PC-9 (cell line): Measurements from ENCODE around the gene DEFB129. TPM values are rescaled to one million over a fixed set of nuclear protein-coding genes. Genes with fewer than 3 reads are reported as not detected.
"Not testable (repeated sequence)": the region's sequence is repeated elsewhere in the genome, so short reads cannot be mapped to it uniquely, and the experiment has no call there.

ENCODE experiments used
- BruUV-seq: library from RNA; stranded (reverse); fragments of 400-500 nt; replicated peaks from 2 replicates; lab custom pipeline; 2021; lab: Mats Ljungman, UMichigan
- CTCF ChIA-PET: fragments of 300-600 bp; sonication (Branson Sonifier 250); formaldehyde crosslinking; loops from one replicate; lab custom pipeline; 2022; ENCODE audit warnings: antibody characterized with exemption; lab: Charles Lee
- POLR2A ChIA-PET: fragments of 300-600 bp; sonication (Branson Sonifier 250); formaldehyde crosslinking; loops from one replicate; lab custom pipeline; 2022; ENCODE audit warnings: antibody characterized with exemption; ENCODE audit not compliant: unreplicated experiment; lab: Charles Lee
- DNase-seq, 2 experiments: peaks; one replicate each; pipeline versions ENCODE4 v3.0.0 to v3.0.0-alpha.2; 2015 to 2022; ENCODE audit warnings: mixed read lengths in 1 of 2
- H2AFZ ChIP-seq: fragments of 200-600 bp; sonication (generic); 2 replicates; pipeline ENCODE4 v1.8.1; 2017; ENCODE audit warnings: antibody characterized with exemption
- H3F3A ChIP-seq: fragments of 200-600 bp; sonication (generic); 2 replicates; pipeline ENCODE4 v1.8.1; 2017; ENCODE audit warnings: antibody characterized with exemption, mild to moderate bottlenecking, low read depth; ENCODE audit not compliant: insufficient read depth
- H3K27ac ChIP-seq: fragments of 200-600 bp; sonication (generic); 2 replicates; pipeline ENCODE4 v1.6.1; 2016; ENCODE audit warnings: mixed run types
- H3K27me3 ChIP-seq: fragments of 200-600 bp; sonication (generic); 2 replicates; pipeline ENCODE4 v1.6.1; 2016; ENCODE audit warnings: low read depth, mixed run types; ENCODE audit not compliant: insufficient read depth
- H3K36me3 ChIP-seq: fragments of 200-600 bp; sonication (generic); 2 replicates; pipeline ENCODE4 v1.6.1; 2016; ENCODE audit warnings: low read depth, mixed run types
- H3K4me1 ChIP-seq: fragments of 200-600 bp; sonication (generic); replicated peaks from 2 replicates; pipeline ENCODE4 v1.6.1; 2016; ENCODE audit warnings: mixed run types; ENCODE audit not compliant: insufficient read depth
- H3K4me2 ChIP-seq: fragments of 200-600 bp; sonication (generic); 2 replicates; pipeline ENCODE4 v1.6.1; 2017; ENCODE audit warnings: mixed run types
- H3K4me3 ChIP-seq: fragments of 200-600 bp; sonication (generic); 2 replicates; pipeline ENCODE4 v1.6.1; 2016; ENCODE audit warnings: mixed run types
- H3K79me2 ChIP-seq: fragments of 200-600 bp; sonication (generic); 2 replicates; pipeline ENCODE4 v1.6.1; 2017; ENCODE audit warnings: low read depth, mixed run types
- H3K9me2 ChIP-seq: fragments of 200-600 bp; sonication (generic); 2 replicates; pipeline ENCODE4 v1.8.1; 2017; ENCODE audit warnings: mild to moderate bottlenecking; ENCODE audit not compliant: insufficient read depth
- H3K9me3 ChIP-seq: fragments of 200-600 bp; sonication (generic); 2 replicates; pipeline ENCODE4 v1.8.1; 2016; ENCODE audit warnings: low read depth; ENCODE audit not compliant: insufficient read depth
- H4K20me1 ChIP-seq: fragments of 200-600 bp; sonication (generic); 2 replicates; pipeline ENCODE4 v1.8.1; 2017; ENCODE audit not compliant: insufficient read depth
- CTCF ChIP-seq: fragments of 200-600 bp; sonication (generic); conservative IDR thresholded peaks from 2 replicates; pipeline ENCODE4 v1.6.1; 2017; ENCODE audit warnings: mixed run types, antibody characterized with exemption, mild to moderate bottlenecking, moderate library complexity
- EZH2 ChIP-seq: fragments of 200-600 bp; sonication (generic); IDR thresholded peaks from 2 replicates; pipeline ENCODE4 v1.8.0; 2017; ENCODE audit warnings: antibody characterized with exemption, low read depth
- intact Hi-C: fragments of 100-400 bp; cut with micrococcal nuclease; formaldehyde crosslinking; loops from one replicate; pipeline ENCODE4 v1.10.0; 2022; ENCODE audit not compliant: unreplicated experiment
- total RNA-seq: library from RNA; stranded (reverse); gene quantifications from 2 replicates; pipeline ENCODE4 v1.2.3, GENCODE V29; 2021

DEFB129 gene
- total RNA-seq, 1 experiment from 2014 or later, result not detected

- intact Hi-C loops, result no loop called here
- BruUV-seq, result no TSS peak
- H2AFZ ChIP-seq, result no peak overlapping the region
- H3K27me3 ChIP-seq, result peaks cover 39% of the 10 kb centered on the region
- no peak for DNase-seq
- H3K79me2 ChIP-seq, result no peaks in the 10 kb centered on the region
- no peaks in the 10 kb centered on the region for H4K20me1 ChIP-seq
- H3K36me3 ChIP-seq, result no peaks in the 10 kb centered on the region
- TF ChIP-seq EZH2 (no peak), CTCF (no peak)
- no peak overlapping the region for H3K4me3 ChIP-seq
- no peaks in the 10 kb centered on the region for H3K4me1 ChIP-seq
- no peaks in the 10 kb centered on the region for H3K9me3 ChIP-seq
- H3K27ac ChIP-seq, result no peak overlapping the region
- no peaks in the 10 kb centered on the region for H3K9me2 ChIP-seq
- no peaks in the 10 kb centered on the region for H3F3A ChIP-seq
- no peak overlapping the region for H3K4me2 ChIP-seq
- ChIA-PET POLR2A (interaction anchor here (0.6 kb wide), 1 partner anchor 82 kb away, joined by 3 read pairs; the partner anchor contains the start of gene SOX12), CTCF (no interaction called here)
Measured at GRCh38 chr20:242905-243304, 15.8 kb downstream of the DEFB129 start.

DNA sequence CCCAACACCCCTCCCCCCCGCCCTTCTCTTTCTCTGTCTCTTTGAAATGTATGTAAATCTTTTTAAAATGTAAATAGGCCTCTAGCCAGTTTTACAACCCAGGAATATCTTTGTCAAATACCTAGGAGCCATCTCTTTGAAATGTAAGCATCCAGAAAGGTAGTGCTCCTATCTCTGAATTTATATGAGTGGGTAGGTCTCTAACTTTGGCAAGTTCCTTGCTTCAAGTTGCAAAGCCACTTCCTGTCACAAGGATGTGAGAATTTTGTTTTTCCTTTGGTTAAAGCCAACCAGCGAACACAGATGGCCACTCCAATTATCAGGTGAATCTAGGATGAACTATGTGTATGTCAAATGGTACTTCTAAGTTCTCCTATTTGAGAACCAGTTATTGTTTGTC lies 24.3 kb downstream of the DEFB129 start:
- intact Hi-C loops, result loop anchor here (10.0 kb wide), 1 partner anchor 83 kb away; no protein-coding TSS in a partner anchor
- DNase-seq, result no peak
- peaks cover 46% of the 10 kb centered on the region for H3K27me3 ChIP-seq
- no peaks in the 10 kb centered on the region for H3K9me2 ChIP-seq
- H3F3A ChIP-seq, result no peaks in the 10 kb centered on the region
- no TSS peak for BruUV-seq
- H3K79me2 ChIP-seq, result no peaks in the 10 kb centered on the region
- H4K20me1 ChIP-seq, result no peaks in the 10 kb centered on the region
- no peak overlapping the region for H2AFZ ChIP-seq
- H3K4me3 ChIP-seq, result no peak overlapping the region
- H3K27ac ChIP-seq, result no peak overlapping the region
- no peak overlapping the region for H3K4me2 ChIP-seq
- POLR2A ChIA-PET, result no interaction called here
- H3K9me3 ChIP-seq, result no peaks in the 10 kb centered on the region
- H3K36me3 ChIP-seq, result no peaks in the 10 kb centered on the region
- no peaks in the 10 kb centered on the region for H3K4me1 ChIP-seq
- TF ChIP-seq CTCF (no peak), EZH2 (no peak)
- CTCF ChIA-PET, result no interaction called here

GRCh38 chr20:252801-253200 lies 25.7 kb downstream of the DEFB129 start:
- Histone ChIP-seq H2AFZ (no peak overlapping the region), H3K27me3 (peaks cover 61% of the 10 kb centered on the region), H3K9me2 (no peaks in the 10 kb centered on the region), H3K4me2 (no peak overlapping the region), H3K79me2 (no peaks in the 10 kb centered on the region), H3K36me3 (no peaks in the 10 kb centered on the region), H3F3A (no peaks in the 10 kb centered on the region), H3K27ac (no peak overlapping the region), H3K9me3 (no peaks in the 10 kb centered on the region), H3K4me1 (no peaks in the 10 kb centered on the region), H4K20me1 (no peaks in the 10 kb centered on the region), H3K4me3 (no peak overlapping the region)
- POLR2A ChIA-PET, result no interaction called here
- DNase-seq, result no peak
- CTCF ChIA-PET, result no interaction called here
- no peak for TF ChIP-seq CTCF
- TF ChIP-seq EZH2, result no peak
- intact Hi-C loops, result loop anchor here (10.0 kb wide), 1 partner anchor 82 kb away; no protein-coding TSS in a partner anchor
- no TSS peak for BruUV-seq

DNA sequence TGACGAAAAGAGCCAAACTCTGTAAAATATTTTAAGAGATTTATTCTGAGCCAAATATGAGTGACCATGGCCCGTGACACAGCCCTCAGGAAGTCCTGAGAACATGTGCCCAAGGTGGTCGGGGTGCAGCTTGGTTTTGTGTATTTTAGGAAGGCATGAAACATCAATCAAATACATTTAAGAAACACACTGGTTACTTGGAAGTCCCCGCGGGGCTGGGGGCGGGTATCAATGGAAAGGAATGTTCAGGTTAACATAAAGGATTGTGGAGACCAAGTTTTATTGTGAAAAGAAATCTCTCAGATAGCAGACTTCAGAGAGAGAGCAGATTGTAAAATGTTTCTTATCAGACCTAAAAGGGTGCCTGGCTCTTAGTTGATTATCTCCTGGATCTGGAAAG lies 26.4 kb downstream of the DEFB129 start:
- H4K20me1 ChIP-seq, H3K4me2 ChIP-seq, POLR2A ChIA-PET, H3K4me3 ChIP-seq, H3K79me2 ChIP-seq, H3F3A ChIP-seq, BruUV-seq, H3K36me3 ChIP-seq, H3K9me2 ChIP-seq, H3K27ac ChIP-seq, DNase-seq, H3K4me1 ChIP-seq, H2AFZ ChIP-seq, CTCF ChIA-PET, H3K9me3 ChIP-seq: not testable (repeated sequence)
- intact Hi-C loops, result loop anchor here (10.0 kb wide), 1 partner anchor 81 kb away; no protein-coding TSS in a partner anchor
- peaks cover 67% of the 10 kb centered on the region for H3K27me3 ChIP-seq
